ENCODE measurements around the gene CACNA2D3. TPM values are rescaled to one million over a fixed set of nuclear protein-coding genes. Genes with fewer than 3 reads are reported as not detected.

Gene CACNA2D3
- total and polyA plus RNA-seq, 4 donors: 0.38 to 2.5 (median 1.1) TPM

DNA sequence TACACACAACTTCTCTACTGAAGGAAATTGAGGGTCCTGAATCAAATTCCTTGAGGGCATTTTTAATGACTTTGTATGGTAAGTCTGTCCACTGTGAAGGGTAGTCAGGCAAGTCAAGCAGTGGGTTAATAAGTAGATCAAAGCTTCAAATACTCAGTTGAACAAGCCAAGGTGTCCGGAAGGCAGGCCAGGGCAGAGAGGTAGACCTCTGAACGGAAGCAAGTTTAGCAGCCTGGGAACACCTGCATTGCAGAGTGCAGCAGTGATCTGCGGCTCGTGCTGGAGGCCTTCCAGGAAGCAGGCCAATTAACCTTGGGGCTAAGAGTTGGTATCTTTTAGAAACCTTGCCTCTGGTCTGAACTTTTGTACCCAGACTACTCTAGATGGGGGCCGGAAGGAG lies 661.7 kb downstream of the CACNA2D3 start:
- no peaks in the 10 kb centered on the region for H3K27me3 ChIP-seq (ENCODE audit: control insufficient read depth in 3 of 3, insufficient read depth in 3 of 3, low read length in 2 of 3)

DNA sequence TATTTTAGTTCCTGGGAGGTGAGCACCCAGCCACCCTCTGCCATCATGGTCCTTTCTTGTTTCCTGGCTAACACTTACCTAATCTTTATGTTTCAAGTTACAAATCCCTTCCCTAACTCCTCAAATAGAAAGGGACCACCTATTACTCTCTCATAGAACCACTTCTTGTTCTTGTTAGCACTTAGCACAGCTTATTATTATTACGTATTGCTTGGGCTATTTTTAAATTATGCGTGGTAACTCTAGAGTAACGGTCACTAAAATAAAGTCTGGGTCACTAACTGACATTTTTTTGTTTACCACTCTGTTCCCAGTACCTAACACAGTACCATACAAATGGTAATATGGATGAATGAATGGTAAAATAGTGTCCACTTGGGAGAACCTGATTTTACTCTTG lies 663.6 kb downstream of the CACNA2D3 start:
- Histone ChIP-seq H3K9me3 (ENCODE audit: control insufficient read depth in 4 of 4, insufficient read depth in 3 of 4, low read length in 3 of 4) (peaks cover 0 to 3% (median 0%) of the 10 kb centered on the region in 4 donors), H3K4me3 (no peak overlapping the region), H3K4me1 (ENCODE audit: control insufficient read depth in 5 of 5, insufficient read depth in 5 of 5, low read length in 5 of 5) (no peaks in the 10 kb centered on the region), H3K9ac (ENCODE audit: insufficient read depth in 1 of 2, low read length in 2 of 2) (no peak overlapping the region), H3K27me3 (ENCODE audit: control insufficient read depth in 3 of 3, insufficient read depth in 3 of 3, low read length in 2 of 3) (no peaks in the 10 kb centered on the region), H3K27ac (ENCODE audit: low read depth in 1 of 2, low read length in 1 of 2) (no peak overlapping the region), H3K36me3 (ENCODE audit: control insufficient read depth in 4 of 4, insufficient read depth in 4 of 4, low read length in 4 of 4) (no peaks in the 10 kb centered on the region)
- ATAC-seq (ENCODE audit: insufficient read depth, low FRiP score) (no peak), DNase-seq (no peak)
- TF ChIP-seq, protein P1, sequence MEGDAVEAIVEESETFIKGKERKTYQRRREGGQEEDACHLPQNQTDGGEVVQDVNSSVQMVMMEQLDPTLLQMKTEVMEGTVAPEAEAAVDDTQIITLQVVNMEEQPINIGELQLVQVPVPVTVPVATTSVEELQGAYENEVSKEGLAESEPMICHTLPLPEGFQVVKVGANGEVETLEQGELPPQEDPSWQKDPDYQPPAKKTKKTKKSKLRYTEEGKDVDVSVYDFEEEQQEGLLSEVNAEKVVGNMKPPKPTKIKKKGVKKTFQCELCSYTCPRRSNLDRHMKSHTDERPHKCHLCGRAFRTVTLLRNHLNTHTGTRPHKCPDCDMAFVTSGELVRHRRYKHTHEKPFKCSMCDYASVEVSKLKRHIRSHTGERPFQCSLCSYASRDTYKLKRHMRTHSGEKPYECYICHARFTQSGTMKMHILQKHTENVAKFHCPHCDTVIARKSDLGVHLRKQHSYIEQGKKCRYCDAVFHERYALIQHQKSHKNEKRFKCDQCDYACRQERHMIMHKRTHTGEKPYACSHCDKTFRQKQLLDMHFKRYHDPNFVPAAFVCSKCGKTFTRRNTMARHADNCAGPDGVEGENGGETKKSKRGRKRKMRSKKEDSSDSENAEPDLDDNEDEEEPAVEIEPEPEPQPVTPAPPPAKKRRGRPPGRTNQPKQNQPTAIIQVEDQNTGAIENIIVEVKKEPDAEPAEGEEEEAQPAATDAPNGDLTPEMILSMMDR (IDR thresholded peaks at IDR 0.05; ENCODE audit: control extremely low read depth, extremely low read depth): no peak
- 90% methylated on average over 3 of the region's 3 CpGs for WGBS, 2 donors

More for the DNA sequence above, 661.7 kb downstream of the CACNA2D3 start:
- Histone ChIP-seq H3K9ac (ENCODE audit: insufficient read depth in 1 of 2, low read length in 2 of 2) (no peak overlapping the region), H3K36me3 (ENCODE audit: control insufficient read depth in 4 of 4, insufficient read depth in 4 of 4, low read length in 4 of 4) (no peaks in the 10 kb centered on the region), H3K4me3 (no peak overlapping the region), H3K27ac (ENCODE audit: low read depth in 1 of 2, low read length in 1 of 2) (no peak overlapping the region), H3K4me1 (ENCODE audit: control insufficient read depth in 5 of 5, insufficient read depth in 5 of 5, low read length in 5 of 5) (no peaks in the 10 kb centered on the region), H3K9me3 (ENCODE audit: control insufficient read depth in 4 of 4, insufficient read depth in 3 of 4, low read length in 3 of 4) (peaks cover 0 to 3% (median 0%) of the 10 kb centered on the region in 4 donors)
- TF ChIP-seq, protein P1 (IDR thresholded peaks at IDR 0.05; ENCODE audit: control extremely low read depth, extremely low read depth): no peak
- 83 to 87% methylated on average over 5 of the region's 5 CpGs for WGBS, 2 donors
- DNase-seq (no peak), ATAC-seq (ENCODE audit: insufficient read depth, low FRiP score) (no peak)

DNA sequence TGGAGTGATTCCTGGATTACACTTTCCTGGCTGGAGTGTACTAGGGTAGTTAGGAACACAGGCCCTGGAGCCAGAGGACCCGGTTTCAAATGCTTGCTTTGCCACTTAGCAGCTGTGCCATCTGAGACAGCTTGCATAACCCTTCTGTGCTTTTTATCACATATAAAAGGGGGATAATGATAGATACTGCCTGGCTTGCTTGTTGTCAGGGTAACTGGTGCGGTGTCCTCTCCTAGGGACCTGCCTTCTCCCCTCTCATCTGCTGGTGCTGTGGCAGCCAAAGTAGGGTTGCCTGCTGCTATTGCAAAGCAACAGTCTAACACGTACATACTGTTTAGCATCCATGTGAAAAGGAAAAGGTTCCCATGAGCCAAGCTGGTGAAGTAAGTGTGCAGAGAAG lies 667.7 kb downstream of the CACNA2D3 start:
- no peak overlapping the region for H3K27ac ChIP-seq (ENCODE audit: low read depth in 1 of 2, low read length in 1 of 2)
- H3K27me3 ChIP-seq (ENCODE audit: control insufficient read depth in 3 of 3, insufficient read depth in 3 of 3, low read length in 2 of 3): no peaks in the 10 kb centered on the region
- peaks cover 0 to 3% (median under 1%) of the 10 kb centered on the region in 4 donors for H3K9me3 ChIP-seq (ENCODE audit: control insufficient read depth in 4 of 4, insufficient read depth in 3 of 4, low read length in 3 of 4)
- TF ChIP-seq, protein P1 (IDR thresholded peaks at IDR 0.05; ENCODE audit: control extremely low read depth, extremely low read depth): no peak
- no peaks in the 10 kb centered on the region for H3K4me1 ChIP-seq (ENCODE audit: control insufficient read depth in 5 of 5, insufficient read depth in 5 of 5, low read length in 5 of 5)
- no peak overlapping the region for H3K4me3 ChIP-seq
- no peaks in the 10 kb centered on the region for H3K36me3 ChIP-seq (ENCODE audit: control insufficient read depth in 4 of 4, insufficient read depth in 4 of 4, low read length in 4 of 4)
- ATAC-seq (ENCODE audit: insufficient read depth, low FRiP score) (no peak), DNase-seq (no peak)
- H3K9ac ChIP-seq (ENCODE audit: insufficient read depth in 1 of 2, low read length in 2 of 2): no peak overlapping the region
- 80% methylated on average over 3 of the region's 3 CpGs for WGBS, 2 donors

DNA sequence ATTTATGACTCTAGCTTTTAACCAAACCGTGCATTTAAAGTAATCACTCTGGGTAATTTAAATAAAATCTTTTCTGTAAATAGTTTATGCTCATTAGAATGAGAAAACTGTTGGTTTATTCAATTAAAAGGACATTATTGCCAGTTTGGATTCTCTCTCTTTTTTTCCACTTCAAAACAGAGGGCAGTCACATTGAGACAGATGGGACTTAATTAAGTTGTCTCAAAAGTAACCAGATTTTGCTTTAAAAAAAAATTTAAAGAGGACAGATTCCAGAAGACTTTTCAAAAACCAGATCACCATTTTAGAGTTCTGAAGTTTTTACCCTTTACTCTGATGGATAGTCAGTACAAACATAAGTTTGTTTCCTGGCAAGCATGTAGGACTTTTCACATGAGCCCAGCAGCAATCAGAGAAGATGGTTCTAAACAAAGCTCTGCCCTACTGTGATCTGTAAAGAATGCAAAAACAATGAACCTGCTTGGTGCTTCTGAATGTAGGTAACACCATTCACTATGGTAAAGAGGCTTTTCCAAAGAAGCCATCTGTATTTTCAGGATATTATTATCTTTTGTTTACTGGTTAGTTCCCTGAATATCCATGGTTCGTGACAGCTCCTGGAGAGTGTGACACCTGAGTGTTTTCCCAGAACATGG lies 669.3 kb downstream of the CACNA2D3 start:
- Histone ChIP-seq H3K4me1 (ENCODE audit: control insufficient read depth in 5 of 5, insufficient read depth in 5 of 5, low read length in 5 of 5) (no peaks in the 10 kb centered on the region), H3K27ac (ENCODE audit: low read depth in 1 of 2, low read length in 1 of 2) (no peak overlapping the region), H3K4me3 (no peak overlapping the region), H3K27me3 (ENCODE audit: control insufficient read depth in 3 of 3, insufficient read depth in 3 of 3, low read length in 2 of 3) (no peaks in the 10 kb centered on the region), H3K9ac (ENCODE audit: insufficient read depth in 1 of 2, low read length in 2 of 2) (no peak overlapping the region), H3K9me3 (ENCODE audit: control insufficient read depth in 4 of 4, insufficient read depth in 3 of 4, low read length in 3 of 4) (peaks cover 0 to 3% (median under 1%) of the 10 kb centered on the region in 4 donors), H3K36me3 (ENCODE audit: control insufficient read depth in 4 of 4, insufficient read depth in 4 of 4, low read length in 4 of 4) (no peaks in the 10 kb centered on the region)
- ATAC-seq (ENCODE audit: insufficient read depth, low FRiP score) (no peak), DNase-seq (no peak)
- TF ChIP-seq, protein P1 (IDR thresholded peaks at IDR 0.05; ENCODE audit: control extremely low read depth, extremely low read depth): no peak
- 59 to 60% methylated on average over 2 of the region's 2 CpGs for WGBS, 2 donors
